NCI-H446 treated with DMSO at 0.1 percent for 48 hours (cell line): ENCODE data around the gene MAMDC2.
A peak's percentile ranks its signal among the peaks of the same experiment; 100 is the strongest.
"Not testable (repeated sequence)": the region's sequence is repeated elsewhere in the genome, so short reads cannot be mapped to it uniquely, and the experiment has no call there.

Source experiments
- DNase-seq: peaks from one replicate; lab custom pipeline; 2025; lab: John Stamatoyannopoulos, UW

The MAMDC2 gene

GRCh38 chr9:70197216-70198044 is 153.8 kb downstream of the MAMDC2 start:
- no peak for DNase-seq

- not testable (repeated sequence) for DNase-seq
Observed at GRCh38 chr9:70204743-70205142, 161.1 kb downstream of the MAMDC2 start.

DNA sequence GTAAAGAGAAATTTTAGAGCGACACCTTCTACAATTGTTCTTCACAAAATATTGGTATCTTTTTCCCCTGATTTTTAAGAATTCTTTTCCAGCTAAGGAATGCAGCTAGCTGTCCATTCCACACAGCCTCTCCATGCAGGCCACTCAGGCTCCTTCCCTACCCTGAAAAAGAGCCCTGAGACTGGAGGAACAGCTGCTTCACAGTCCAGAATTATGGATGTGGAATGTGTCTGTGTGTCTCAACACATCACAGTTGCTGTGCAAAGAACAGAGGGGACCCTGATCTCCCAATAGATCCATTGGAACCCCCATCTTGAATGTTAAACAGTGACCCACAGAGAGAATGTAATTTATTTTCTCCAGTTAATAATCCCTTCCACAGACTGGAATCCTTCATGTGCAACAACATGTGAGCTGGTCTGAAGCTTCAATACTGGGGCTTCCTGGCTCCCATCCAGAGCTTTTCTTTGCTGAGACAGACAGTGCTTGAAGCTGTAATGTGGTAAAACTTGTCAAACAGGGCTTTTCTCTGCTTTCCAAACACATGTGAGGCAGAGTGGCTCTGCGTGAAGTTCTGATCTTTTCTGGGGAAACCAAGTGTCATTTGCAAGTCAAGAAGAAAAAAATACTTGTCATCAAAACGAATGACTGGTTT is 161.8 kb downstream of the MAMDC2 start:
- DNase-seq: no peak

GRCh38 chr9:70217029-70217428 is 173.4 kb downstream of the MAMDC2 start:
- no peak for DNase-seq

DNA sequence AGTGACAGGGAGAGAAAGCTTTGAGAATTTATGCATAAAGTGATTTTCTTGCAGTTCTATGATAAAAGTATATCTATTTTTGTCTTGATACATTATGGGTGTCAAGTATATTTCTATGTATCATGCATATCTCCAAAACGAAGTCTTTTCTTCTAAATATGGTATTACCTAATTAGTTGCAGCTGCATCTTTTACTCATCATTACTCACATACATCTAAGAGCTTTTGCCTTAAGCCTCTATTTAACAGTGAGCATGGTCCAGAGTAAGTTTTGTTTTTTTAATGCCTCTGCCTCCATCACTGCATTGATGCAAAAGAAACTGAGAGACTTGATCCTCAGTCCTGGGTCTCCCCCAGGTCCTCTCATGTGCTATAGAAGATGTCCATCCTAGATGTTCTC is 175.1 kb downstream of the MAMDC2 start:
- no peak for DNase-seq

GRCh38 chr9:70220216-70220615 is 176.6 kb downstream of the MAMDC2 start:
- DNase-seq: no peak

DNA sequence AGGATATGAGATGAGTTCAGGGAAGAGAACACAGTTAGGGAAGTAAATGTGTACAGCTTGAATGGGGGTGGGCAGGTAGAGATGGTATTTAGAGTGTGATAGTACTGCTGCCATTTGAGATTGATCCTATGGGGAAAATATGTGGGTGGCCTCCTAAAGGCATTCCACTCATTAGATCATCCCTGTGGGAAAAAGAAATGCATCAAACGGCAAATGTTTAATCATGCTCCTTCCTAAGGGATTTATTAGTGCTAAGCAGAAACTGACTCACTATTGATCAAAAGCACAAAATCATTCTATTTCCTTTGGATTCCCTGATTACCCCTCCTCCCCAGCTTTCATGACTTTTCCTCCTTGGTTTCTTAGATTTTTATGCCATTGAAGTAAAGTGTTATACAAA is 178.7 kb downstream of the MAMDC2 start:
- no peak for DNase-seq

DNA sequence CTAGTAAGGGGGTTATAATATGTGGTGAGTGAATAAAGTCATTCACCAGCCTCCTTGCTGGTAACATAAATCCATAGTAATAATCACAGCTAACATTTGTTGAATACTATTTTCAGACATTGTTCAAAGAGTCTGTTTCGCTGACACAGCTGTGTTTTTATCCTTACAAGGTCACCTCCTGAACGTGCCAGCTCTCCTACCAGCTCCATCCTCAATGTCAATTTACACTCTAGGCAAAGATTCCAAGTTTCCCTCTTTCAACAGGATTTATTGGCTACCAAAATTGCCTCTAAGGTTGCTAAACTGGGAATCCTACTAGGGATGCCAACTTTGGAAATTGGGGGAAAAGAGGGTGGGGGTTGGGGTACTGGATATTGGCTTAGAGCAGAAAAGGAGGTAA is 184.5 kb downstream of the MAMDC2 start:
- peak; percentile 48 for DNase-seq

DNA sequence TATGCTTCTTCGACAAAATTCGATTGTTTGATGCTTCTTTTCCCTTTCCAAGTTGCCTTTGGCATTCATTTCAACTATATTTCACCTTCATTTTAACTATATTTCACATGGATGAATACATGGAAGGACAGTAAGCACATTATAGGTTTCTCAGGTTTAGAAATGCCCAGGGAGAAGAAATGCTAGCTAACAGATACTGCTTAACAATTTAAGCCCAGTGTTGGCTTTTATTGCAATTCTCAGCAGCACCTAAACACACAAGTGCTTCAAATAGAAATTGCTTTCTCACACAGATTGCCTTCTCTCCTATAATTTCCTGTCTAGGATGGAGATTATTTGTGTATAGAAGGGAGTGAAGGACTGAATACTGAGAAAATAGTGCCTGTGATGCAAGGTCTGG is 185.0 kb downstream of the MAMDC2 start:
- no peak for DNase-seq

DNA sequence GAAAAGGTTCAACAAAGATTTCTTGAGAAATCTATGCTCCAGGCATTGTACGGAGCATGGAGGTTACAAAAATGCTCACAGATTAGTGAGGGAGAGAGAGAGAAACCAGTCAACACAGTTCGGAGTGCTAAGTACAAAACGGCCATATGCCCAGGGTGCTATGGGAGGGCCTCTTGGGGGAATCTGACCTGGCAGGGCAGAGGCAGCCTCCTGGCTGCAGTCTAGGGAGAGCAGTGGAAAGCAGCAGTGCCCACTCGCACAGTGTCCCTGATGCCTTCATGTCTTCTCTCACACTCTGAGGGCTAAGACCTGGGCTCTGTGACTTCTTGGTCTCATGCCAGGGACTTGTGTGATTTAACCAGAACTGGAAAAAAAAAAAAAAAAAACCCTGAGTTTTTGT is 185.4 kb downstream of the MAMDC2 start:
- DNase-seq: no peak

DNA sequence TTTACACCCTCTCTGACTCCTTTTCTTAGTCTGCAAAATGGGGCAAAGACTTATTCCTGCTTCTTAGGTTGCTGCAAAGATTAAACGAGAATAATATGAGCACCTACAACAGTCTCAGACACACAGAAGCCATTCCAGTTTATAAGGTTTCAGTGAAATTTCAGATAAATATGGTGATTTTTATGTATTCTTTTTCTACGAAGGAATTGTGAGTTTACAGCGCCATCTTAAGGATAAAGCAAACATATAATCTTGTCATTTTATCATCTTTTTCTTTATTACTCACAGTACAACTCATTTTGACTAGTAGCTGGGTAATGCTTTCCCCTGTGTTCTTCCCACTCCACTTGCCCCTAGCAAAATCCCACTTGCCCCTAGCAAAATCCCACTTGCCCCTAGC is 185.9 kb downstream of the MAMDC2 start:
- DNase-seq: peak; percentile 53

DNA sequence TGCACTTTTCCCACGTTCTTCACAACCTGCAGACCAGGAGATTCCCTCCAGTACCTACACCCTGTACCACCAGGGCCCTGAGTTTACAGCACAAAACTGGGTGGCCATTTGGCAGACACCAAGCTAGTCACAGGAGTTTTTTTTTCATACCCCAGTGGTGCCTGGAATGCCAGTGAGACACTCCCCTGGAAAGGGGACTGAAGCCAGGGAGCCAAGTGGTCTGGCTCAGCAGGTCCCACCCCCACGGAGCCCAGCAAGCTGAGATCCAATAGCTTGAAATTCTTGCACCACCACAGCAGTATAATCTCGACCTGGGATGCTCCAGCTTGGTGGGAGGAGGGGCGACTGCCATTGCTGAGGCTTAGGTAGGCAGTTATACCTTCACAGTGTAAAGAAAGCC is 188.8 kb downstream of the MAMDC2 start:
- no peak for DNase-seq

DNA sequence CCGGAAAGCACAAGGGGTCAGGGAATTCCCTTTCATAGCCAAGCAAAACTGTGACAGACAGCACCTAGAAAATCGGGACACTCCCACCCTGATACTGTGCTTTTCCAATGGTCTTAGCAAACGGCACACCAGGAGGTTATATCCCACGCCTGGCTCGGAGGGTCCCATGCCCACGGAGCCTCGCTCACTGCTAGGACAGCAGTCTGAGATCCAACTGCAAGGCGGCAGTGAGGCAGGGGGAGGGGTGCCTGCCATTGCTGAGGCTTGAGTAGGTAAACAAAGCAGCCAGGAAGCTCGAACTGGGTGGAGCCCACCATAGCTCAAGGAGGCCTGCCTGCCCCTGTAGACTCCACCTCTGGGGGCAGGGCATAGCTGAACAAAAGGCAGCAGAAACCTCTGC is 190.6 kb downstream of the MAMDC2 start:
- not testable (repeated sequence) for DNase-seq

DNA sequence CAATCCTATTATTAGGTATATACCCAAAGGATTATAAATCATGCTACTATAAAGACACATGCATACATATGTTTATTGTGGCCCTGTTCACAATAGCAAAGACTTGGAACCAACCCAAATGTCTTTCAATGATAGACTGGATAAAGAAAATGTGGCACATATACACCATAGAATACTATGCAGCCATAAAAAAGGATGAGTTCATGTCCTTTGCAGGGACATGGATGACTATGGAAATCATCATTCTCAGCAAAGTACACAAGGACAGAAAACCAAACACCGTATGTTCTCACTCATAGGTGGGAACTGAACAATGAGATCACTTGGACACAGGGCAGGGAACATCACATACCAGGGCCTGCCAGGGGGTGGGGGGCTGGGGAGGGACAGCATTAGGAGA is 202.3 kb downstream of the MAMDC2 start:
- not testable (repeated sequence) for DNase-seq

DNA sequence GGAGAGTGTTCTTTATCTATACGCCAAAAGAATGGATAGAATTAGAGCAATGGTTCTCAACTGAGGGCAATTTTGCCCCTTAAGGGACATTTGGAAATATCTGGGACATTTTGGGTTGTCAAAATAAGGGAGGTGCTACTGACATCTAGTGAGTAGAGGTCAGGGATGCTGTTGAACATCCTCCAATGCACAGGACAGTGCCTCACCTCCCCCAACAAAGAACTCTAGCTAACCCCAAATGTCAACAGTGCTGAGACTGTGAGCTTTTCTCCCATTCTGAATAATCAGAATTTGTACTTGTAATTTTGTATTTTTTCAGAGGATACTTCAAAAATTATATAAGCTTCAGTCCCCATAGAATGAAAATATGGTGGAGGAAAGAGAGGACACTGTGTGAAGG is 206.6 kb downstream of the MAMDC2 start:
- no peak for DNase-seq

- DNase-seq: no peak
Observed at GRCh38 chr9:70255486-70255885, 211.8 kb downstream of the MAMDC2 start.

- no peak for DNase-seq
Observed at GRCh38 chr9:70256123-70256551, 212.5 kb downstream of the MAMDC2 start.

GRCh38 chr9:70257502-70257901 is 213.9 kb downstream of the MAMDC2 start:
- DNase-seq: no peak

- DNase-seq: peak; percentile 47
Observed at GRCh38 chr9:70257991-70258691, 214.5 kb downstream of the MAMDC2 start.

DNA sequence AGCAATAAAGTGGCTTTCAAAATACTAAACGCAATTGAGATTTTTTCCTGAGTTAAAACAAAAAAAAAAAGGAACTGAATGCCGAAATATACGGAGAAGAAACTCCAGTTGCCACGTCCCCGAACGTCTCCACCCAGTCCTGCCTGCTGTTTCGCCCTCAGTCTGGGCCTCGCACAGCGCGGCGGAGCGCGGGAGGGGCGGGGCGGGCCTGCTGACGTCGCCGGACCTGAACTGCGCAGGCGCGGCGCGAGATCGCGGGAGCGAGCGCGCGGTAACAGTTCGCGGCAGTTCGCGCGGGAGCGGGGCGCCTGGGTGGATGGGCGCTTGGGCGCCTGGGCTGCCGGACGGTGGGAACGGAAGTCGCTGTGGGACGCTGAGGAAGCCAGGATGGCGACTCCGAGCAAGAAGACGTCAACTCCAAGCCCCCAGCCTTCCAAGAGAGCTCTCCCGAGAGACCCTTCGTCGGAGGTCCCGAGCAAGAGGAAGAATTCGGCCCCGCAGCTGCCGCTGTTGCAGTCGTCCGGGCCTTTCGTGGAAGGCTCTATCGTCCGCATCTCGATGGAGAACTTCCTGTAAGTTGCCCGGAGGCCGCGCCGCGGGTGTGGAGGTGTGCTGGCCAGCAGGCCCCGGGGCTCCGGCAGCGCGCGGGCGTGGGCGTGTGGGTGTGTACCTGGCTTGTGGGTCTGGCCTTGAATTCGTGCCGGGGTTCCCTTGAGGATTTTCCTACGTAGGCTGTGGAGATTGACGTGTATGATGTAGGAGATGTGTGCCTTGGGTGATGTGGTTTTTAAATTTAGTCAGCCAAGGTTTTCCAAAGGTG is 215.3 kb downstream of the MAMDC2 start, which contains the start of gene SMC5:
SMC5 (plus strand) TSS at position 287 of the 820 bp plus-strand sequence; CDS start at position 388, 101 bp downstream.
- DNase-seq: peak; percentile 77

DNA sequence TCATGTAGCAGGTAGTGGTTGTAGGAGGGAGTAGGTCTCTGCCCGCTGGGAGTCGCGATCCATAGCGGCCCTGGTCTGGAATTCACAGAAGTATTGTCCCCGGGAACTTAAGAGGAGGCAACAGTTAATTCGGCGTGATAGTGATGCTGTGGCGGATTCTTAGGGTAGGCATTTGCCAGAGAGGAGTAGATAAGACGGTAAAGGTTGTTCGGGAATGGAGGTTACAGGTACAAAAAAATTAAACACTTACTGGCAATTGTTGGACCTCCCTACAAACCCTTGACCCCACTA is 215.8 kb downstream of the MAMDC2 start:
- no peak for DNase-seq

DNA sequence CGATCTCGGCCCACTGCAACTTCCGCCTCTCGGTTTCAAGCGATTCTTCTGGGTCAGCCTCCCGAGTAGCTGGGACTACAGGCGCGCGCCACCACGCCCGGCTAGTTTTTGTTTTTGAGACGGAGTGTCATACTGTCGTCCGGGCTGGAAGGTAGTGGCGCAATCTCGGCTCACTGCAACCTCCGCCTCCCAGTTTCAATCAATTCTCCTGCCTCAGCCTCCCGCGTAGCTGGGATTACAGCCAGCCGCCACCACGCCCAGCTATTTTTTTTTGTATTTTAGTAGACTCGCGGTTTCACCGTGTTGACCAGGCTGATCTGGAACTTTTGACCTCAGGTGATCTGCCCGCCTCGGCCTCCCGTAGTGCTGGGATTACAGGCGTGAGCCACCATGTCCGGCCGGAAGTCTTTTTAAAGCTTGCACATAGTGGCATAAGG is 216.4 kb downstream of the MAMDC2 start:
- DNase-seq: no peak
